HEK293 (cell line): Measurements from ENCODE around the gene OR1N2.

Experiments
- CTCF ChIA-PET: fragments of 350-600 bp; formaldehyde crosslinking; extraction: SDS; loops from one replicate; lab custom pipeline; 2021; ENCODE audit warnings: antibody characterized with exemption; lab: Yijun Ruan, JAX
- POLR2A ChIA-PET: fragments of 300-600 bp; formaldehyde crosslinking; extraction: SDS; loops from one replicate; lab custom pipeline; 2020; ENCODE audit warnings: antibody characterized with exemption, inconsistent platforms; lab: Yijun Ruan, JAX
- H3K27ac ChIP-seq: fragments of 200-500 bp; sonication (Bioruptor generic); 2 replicates; pipeline ENCODE4 v1.5.1; 2014; ENCODE audit warnings: low read depth, low read length, control low read depth, inconsistent platforms; ENCODE audit errors: extremely low read depth
- H3K36me3 ChIP-seq, 2 experiments: fragments of 200-500 bp in 1 of 2; sonication (Bioruptor generic) in 1 of 2; 1 replicate in 1 of 2; 2 replicates in 1 of 2; pipeline ENCODE4 v1.5.1; 2014 to 2017; ENCODE audit warnings: inconsistent platforms in 2 of 2, low read length in 2 of 2; ENCODE audit not compliant: control insufficient read depth in 2 of 2, insufficient read depth in 1 of 2
- H3K4me1 ChIP-seq: fragments of 200-500 bp; sonication (Bioruptor generic); 2 replicates; pipeline ENCODE4 v1.5.1; 2014; ENCODE audit warnings: mild to moderate bottlenecking, low read length, inconsistent platforms; ENCODE audit not compliant: control insufficient read depth, insufficient read depth
- H3K4me3 ChIP-seq: 2 replicates; pipeline ENCODE4 v1.5.1; 2011; ENCODE audit warnings: low read depth, mild to moderate bottlenecking, control low read depth, low read length, moderate library complexity
- H3K9me3 ChIP-seq: fragments of 200-500 bp; sonication (Bioruptor generic); 2 replicates; pipeline ENCODE4 v1.5.1; 2014; ENCODE audit warnings: low read depth, low read length, inconsistent platforms; ENCODE audit not compliant: control insufficient read depth, insufficient read depth
- GLI4 ChIP-seq: fragments of 450-650 bp; formaldehyde crosslinking; IDR thresholded peaks from 2 replicates; pipeline ENCODE4 v1.5.1; 2016; ENCODE audit warnings: missing biosample characterization, missing genetic modification characterization
- HIC1 ChIP-seq: fragments of 450-650 bp; formaldehyde crosslinking; IDR thresholded peaks from 2 replicates; pipeline ENCODE4 v1.5.1; 2016; ENCODE audit warnings: missing biosample characterization, missing genetic modification characterization
- KLF7 ChIP-seq: fragments of 450-650 bp; formaldehyde crosslinking; IDR thresholded peaks from 2 replicates; pipeline ENCODE4 v1.5.1; 2016; ENCODE audit warnings: missing biosample characterization, missing genetic modification characterization, borderline replicate concordance
- OSR2 ChIP-seq: fragments of 450-650 bp; formaldehyde crosslinking; IDR thresholded peaks from 2 replicates; pipeline ENCODE4 v1.5.1; 2016; ENCODE audit warnings: missing biosample characterization, missing genetic modification characterization
- TRIM28 ChIP-seq: IDR thresholded peaks from 2 replicates; pipeline ENCODE4 v1.6.1; 2011; ENCODE audit warnings: low read length, control low read depth, borderline replicate concordance
- WT1 ChIP-seq: fragments of 450-650 bp; formaldehyde crosslinking; IDR thresholded peaks from 2 replicates; pipeline ENCODE4 v1.5.1; 2016; ENCODE audit warnings: missing biosample characterization, missing genetic modification characterization
- ZBTB1 ChIP-seq: fragments of 450-650 bp; formaldehyde crosslinking; IDR thresholded peaks from 2 replicates; pipeline ENCODE4 v1.5.1; 2016; ENCODE audit warnings: missing biosample characterization, missing genetic modification characterization
- ZIC2 ChIP-seq: fragments of 450-650 bp; formaldehyde crosslinking; IDR thresholded peaks from 2 replicates; pipeline ENCODE4 v1.5.1; 2016; ENCODE audit warnings: missing biosample characterization, missing genetic modification characterization
- ZNF133 ChIP-seq: fragments of 450-650 bp; formaldehyde crosslinking; IDR thresholded peaks from 2 replicates; pipeline ENCODE4 v1.5.1; 2016; ENCODE audit warnings: missing biosample characterization, missing genetic modification characterization
- ZNF16 ChIP-seq: fragments of 450-650 bp; formaldehyde crosslinking; IDR thresholded peaks from 2 replicates; pipeline ENCODE4 v1.5.1; 2016; ENCODE audit warnings: low read depth, missing biosample characterization, missing genetic modification characterization
- ZNF211 ChIP-seq: fragments of 450-650 bp; formaldehyde crosslinking; IDR thresholded peaks from 2 replicates; pipeline ENCODE4 v1.5.1; 2016; ENCODE audit warnings: low read depth, missing biosample characterization, missing genetic modification characterization
- ZNF274 ChIP-seq, 2 experiments: fragments of 200-500 bp in 1 of 2; fragments of 450-650 bp in 1 of 2; sonication (Bioruptor generic) in 1 of 2; formaldehyde crosslinking in 1 of 2; IDR thresholded peaks; 2 replicates each; pipeline versions ENCODE4 v1.5.1 to v1.6.1; 2014 to 2016; ENCODE audit warnings: borderline replicate concordance in 1 of 2, inconsistent platforms in 1 of 2, low read length in 1 of 2, missing biosample characterization in 1 of 2, missing genetic modification characterization in 1 of 2
- ZNF302 ChIP-seq: fragments of 450-650 bp; formaldehyde crosslinking; IDR thresholded peaks from 2 replicates; pipeline ENCODE4 v1.5.1; 2016; ENCODE audit warnings: missing biosample characterization, missing genetic modification characterization, low read depth
- ZNF324 ChIP-seq: fragments of 450-650 bp; formaldehyde crosslinking; IDR thresholded peaks from 2 replicates; pipeline ENCODE4 v1.5.1; 2016; ENCODE audit warnings: missing biosample characterization, missing genetic modification characterization
- ZNF366 ChIP-seq: fragments of 450-650 bp; formaldehyde crosslinking; conservative IDR thresholded peaks from 2 replicates; pipeline ENCODE4 v1.5.1; 2016; ENCODE audit warnings: missing biosample characterization, missing genetic modification characterization
- ZNF391 ChIP-seq: fragments of 450-650 bp; formaldehyde crosslinking; IDR thresholded peaks from 2 replicates; pipeline ENCODE4 v1.5.1; 2016; ENCODE audit warnings: low read depth, missing biosample characterization, missing genetic modification characterization, borderline replicate concordance
- ZNF473 ChIP-seq: fragments of 450-650 bp; formaldehyde crosslinking; IDR thresholded peaks from 2 replicates; pipeline ENCODE4 v1.5.1; 2017; ENCODE audit warnings: missing biosample characterization, missing genetic modification characterization
- ZNF529 ChIP-seq: fragments of 450-650 bp; formaldehyde crosslinking; IDR thresholded peaks from 2 replicates; pipeline ENCODE4 v1.5.1; 2017; ENCODE audit warnings: missing genetic modification characterization, missing biosample characterization; ENCODE audit not compliant: insufficient replicate concordance
- ZNF639 ChIP-seq: fragments of 450-650 bp; formaldehyde crosslinking; IDR thresholded peaks from 2 replicates; pipeline ENCODE4 v1.5.1; 2016; ENCODE audit warnings: missing biosample characterization, missing genetic modification characterization
- ZNF660 ChIP-seq: fragments of 450-650 bp; IDR thresholded peaks from 2 replicates; pipeline ENCODE4 v1.5.1; 2018; ENCODE audit warnings: missing biosample characterization, mild to moderate bottlenecking, missing genetic modification characterization
- ZNF768 ChIP-seq: fragments of 450-650 bp; formaldehyde crosslinking; IDR thresholded peaks from 2 replicates; pipeline ENCODE4 v1.5.1; 2018; ENCODE audit warnings: missing biosample characterization, mild to moderate bottlenecking, missing genetic modification characterization
- ZNF776 ChIP-seq: fragments of 450-650 bp; formaldehyde crosslinking; IDR thresholded peaks from 2 replicates; pipeline ENCODE4 v1.5.0; 2017; ENCODE audit warnings: missing biosample characterization, missing genetic modification characterization, borderline replicate concordance
- TF ChIP-seq, protein P1 (sequence below): fragments of 450-650 bp; formaldehyde crosslinking; IDR thresholded peaks from 2 replicates; pipeline ENCODE4 v1.5.1; 2016; ENCODE audit warnings: missing biosample characterization, missing genetic modification characterization
- TF ChIP-seq, protein P2 (sequence below): fragments of 450-650 bp; formaldehyde crosslinking; IDR thresholded peaks from 2 replicates; pipeline ENCODE4 v1.5.1; 2016; ENCODE audit warnings: missing biosample characterization, missing genetic modification characterization

OR1N2 gene

GRCh38 chr9:122562134-122562760, 9.3 kb downstream of the OR1N2 start (continued):
- no peak for TF ChIP-seq ZNF324 (tag by site-specific recombination)
- TF ChIP-seq ZNF366, result no peak
- no peak for TF ChIP-seq ZNF473

GRCh38 chr9:122567901-122568300, 15.0 kb downstream of the OR1N2 start:
- Histone ChIP-seq H3K9me3 (no peaks in the 10 kb centered on the region), H3K36me3 (no peaks in the 10 kb centered on the region), H3K4me3 (no peak overlapping the region), H3K27ac (no peak overlapping the region), H3K4me1 (no peaks in the 10 kb centered on the region)
- CTCF ChIA-PET, result no interaction called here
- POLR2A ChIA-PET, result no interaction called here
- no peak for TF ChIP-seq ZNF660
- TF ChIP-seq, protein P1, sequence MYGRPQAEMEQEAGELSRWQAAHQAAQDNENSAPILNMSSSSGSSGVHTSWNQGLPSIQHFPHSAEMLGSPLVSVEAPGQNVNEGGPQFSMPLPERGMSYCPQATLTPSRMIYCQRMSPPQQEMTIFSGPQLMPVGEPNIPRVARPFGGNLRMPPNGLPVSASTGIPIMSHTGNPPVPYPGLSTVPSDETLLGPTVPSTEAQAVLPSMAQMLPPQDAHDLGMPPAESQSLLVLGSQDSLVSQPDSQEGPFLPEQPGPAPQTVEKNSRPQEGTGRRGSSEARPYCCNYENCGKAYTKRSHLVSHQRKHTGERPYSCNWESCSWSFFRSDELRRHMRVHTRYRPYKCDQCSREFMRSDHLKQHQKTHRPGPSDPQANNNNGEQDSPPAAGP, result no peak
- TF ChIP-seq ZNF302, result no peak
- no peak for TF ChIP-seq ZNF366
- TF ChIP-seq ZIC2 (tag by site-specific recombination), result no peak
- no peak for TF ChIP-seq ZNF274 (IDR thresholded peaks at IDR 0.05; ENCODE audit: low read length)
- TF ChIP-seq ZNF274 (tag by site-specific recombination; IDR thresholded peaks at IDR 0.05; ENCODE audit: borderline replicate concordance), result no peak
- TF ChIP-seq ZNF529 (tag by site-specific recombination), result no peak
- no peak for TF ChIP-seq ZBTB1 (tag by site-specific recombination)
- TF ChIP-seq ZNF133 (tag by site-specific recombination), result no peak
- TF ChIP-seq ZNF16, result no peak
- TF ChIP-seq GLI4 (tag by site-specific recombination), result no peak
- TF ChIP-seq WT1, result no peak
- no peak for TF ChIP-seq ZNF768
- TF ChIP-seq OSR2 (tag by site-specific recombination), result no peak
- TF ChIP-seq HIC1 (tag by site-specific recombination), result no peak
- no peak for TF ChIP-seq ZNF776
- TF ChIP-seq ZNF324 (tag by site-specific recombination), result no peak
- TF ChIP-seq ZNF639 (tag by site-specific recombination), result no peak
- no peak for TF ChIP-seq ZNF211 (tag by site-specific recombination)

GRCh38 chr9:122572456-122572855, 19.5 kb downstream of the OR1N2 start:
- POLR2A ChIA-PET, result no interaction called here

More at GRCh38 chr9:122572456-122572855, 19.5 kb downstream of the OR1N2 start:
- no peaks in the 10 kb centered on the region for H3K9me3 ChIP-seq
- TF ChIP-seq TRIM28 (no peak), ZNF391 (no peak), ZNF660 (no peak), KLF7 (no peak)
- TF ChIP-seq, protein P2, sequence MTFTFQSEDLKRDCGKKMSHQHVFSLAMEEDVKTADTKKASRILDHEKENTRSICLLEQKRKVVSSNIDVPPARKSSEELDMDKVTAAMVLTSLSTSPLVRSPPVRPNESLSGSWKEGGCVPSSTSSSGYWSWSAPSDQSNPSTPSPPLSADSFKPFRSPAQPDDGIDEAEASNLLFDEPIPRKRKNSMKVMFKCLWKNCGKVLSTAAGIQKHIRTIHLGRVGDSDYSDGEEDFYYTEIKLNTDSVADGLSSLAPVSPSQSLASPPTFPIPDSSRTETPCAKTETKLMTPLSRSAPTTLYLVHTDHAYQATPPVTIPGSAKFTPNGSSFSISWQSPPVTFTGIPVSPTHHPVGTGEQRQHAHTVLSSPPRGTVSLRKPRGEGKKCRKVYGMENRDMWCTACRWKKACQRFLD (tag by site-specific recombination), result no peak
- H3K27ac ChIP-seq, result no peak overlapping the region
- no peaks in the 10 kb centered on the region for H3K4me1 ChIP-seq
- H3K36me3 ChIP-seq, result no peaks in the 10 kb centered on the region
- no peak overlapping the region for H3K4me3 ChIP-seq
- CTCF ChIA-PET, result no interaction called here
